Measurements from ENCODE around the gene CKLF. TPM values are rescaled to one million over a fixed set of nuclear protein-coding genes. Genes with fewer than 3 reads are reported as not detected.
"Not testable (repeated sequence)": the region's sequence is repeated elsewhere in the genome, so short reads cannot be mapped to it uniquely, and the experiment has no call there.

The CKLF gene
- total RNA-seq, 1 experiment from 2014 or later = 163 TPM

DNA sequence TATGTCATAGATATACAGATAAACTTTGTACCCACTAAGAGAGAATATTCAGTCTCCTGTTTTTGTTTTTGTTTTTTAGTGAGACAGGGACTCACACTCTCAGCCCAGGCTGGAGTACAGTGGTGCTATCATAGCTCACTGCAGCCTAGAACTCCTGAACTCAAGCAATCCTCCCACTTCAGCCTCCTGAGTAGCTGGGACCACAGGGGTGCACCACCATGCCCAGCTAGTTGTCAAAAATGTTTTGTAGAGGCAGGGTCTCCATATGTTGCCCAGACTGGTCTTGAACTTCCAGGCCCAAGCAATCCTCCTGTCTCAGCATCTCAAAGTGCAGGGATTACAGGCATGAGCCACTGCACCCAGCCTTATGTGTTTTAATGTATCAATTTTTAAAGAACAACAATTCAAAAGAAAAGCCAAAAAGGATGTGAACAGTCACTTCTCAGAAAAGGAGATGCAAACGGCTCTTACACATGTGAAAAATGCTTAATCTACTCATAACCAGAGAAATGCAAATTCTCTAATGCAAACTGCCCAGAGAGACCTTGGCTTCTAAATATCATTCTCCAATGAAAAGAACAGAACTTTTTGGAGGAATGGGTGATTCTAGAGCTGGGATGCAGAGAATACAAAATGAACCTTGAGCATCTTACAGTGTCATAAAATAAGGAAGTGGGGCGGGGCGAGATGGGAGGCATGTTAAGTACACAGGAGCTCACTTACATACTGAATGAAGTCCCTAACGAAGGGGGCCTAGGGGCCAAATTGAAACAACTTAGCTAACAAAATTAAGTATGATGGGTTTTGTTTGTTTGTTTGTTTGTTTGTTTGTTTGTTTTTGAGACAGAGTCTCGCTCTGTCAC is 44.8 kb downstream of the CKLF start:
- no peak for DNase-seq (ENCODE audit: low spot score)

DNA sequence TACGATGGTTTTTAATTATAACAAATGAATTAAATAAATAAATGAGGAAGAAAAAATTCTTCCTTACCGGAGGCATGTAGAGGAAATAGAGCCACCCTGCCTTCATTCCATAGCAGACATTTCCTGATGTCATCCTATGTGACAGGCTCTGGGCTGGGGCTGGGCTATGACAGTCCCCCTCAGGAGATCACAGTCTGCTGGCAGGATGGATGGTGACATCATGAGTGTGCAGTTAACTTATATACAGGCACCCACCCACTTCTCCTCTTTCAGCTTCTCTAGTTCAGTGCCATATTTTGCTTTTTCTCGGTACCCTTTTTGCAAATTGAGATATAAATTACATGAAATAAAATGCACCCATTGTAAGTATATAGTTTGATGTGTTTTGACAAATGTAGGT is 45.7 kb downstream of the CKLF start:
- no peak for DNase-seq (ENCODE audit: low spot score)

DNA sequence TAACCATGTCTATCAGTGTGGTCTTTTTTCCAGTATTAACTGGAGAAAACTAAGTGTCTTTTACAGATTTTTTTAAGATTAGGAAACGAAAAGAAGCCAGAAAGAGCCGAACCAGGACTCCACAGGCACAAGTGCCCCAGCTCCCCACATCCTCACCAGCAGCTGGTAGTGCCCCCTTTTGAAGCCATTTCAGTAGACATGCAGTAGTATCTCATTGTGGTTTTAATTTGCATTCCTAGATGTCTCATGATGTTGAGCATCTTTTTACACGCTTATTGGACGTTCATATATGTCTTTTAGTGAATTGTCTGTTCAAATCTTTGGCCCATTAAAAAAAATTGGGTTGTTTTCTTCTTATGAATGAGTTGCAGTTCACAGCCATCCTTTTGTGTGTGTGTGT is 47.4 kb downstream of the CKLF start:
- DNase-seq (ENCODE audit: low spot score) = no peak

DNA sequence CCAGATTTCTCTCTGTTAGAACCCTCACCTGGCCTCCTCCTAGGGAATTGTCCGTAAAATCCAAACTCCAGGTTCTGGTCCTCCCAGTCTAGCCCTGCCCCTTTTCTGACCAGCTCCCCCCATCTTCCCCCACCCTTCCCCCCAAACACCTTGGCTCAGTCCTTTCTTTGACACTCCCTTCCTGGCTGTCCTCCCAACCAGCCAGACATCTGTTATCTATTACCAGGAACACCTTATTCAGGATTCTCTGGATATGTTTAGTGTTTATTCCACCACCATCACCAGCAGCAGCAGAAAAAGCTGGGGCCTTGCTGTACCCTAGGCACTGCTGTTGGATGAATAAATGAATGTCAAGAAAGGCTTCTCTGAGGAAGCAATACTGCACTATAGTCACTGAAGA is 48.1 kb downstream of the CKLF start:
- no peak for DNase-seq (ENCODE audit: low spot score)

DNA sequence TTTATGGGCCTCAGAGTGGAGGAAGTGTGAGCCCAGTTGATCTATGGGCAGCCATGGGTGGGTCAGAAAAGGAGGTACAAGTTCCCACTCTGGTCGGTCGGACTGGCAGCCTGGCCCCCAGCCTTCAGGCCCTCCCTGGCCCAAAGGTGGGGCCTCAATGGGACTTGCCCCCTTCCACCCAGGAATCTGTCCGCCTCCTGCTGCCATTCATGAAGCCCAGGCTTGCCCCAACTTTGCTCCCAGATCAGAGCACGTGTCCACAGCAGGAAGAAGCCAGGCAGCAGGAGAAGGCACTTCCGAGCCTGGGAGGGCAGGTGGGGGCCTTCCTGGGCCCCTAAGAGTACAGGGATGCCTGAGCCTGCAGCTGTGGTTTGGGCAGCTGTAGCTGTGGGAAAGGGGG is 49.1 kb downstream of the CKLF start:
- DNase-seq (ENCODE audit: low spot score) = no peak

DNA sequence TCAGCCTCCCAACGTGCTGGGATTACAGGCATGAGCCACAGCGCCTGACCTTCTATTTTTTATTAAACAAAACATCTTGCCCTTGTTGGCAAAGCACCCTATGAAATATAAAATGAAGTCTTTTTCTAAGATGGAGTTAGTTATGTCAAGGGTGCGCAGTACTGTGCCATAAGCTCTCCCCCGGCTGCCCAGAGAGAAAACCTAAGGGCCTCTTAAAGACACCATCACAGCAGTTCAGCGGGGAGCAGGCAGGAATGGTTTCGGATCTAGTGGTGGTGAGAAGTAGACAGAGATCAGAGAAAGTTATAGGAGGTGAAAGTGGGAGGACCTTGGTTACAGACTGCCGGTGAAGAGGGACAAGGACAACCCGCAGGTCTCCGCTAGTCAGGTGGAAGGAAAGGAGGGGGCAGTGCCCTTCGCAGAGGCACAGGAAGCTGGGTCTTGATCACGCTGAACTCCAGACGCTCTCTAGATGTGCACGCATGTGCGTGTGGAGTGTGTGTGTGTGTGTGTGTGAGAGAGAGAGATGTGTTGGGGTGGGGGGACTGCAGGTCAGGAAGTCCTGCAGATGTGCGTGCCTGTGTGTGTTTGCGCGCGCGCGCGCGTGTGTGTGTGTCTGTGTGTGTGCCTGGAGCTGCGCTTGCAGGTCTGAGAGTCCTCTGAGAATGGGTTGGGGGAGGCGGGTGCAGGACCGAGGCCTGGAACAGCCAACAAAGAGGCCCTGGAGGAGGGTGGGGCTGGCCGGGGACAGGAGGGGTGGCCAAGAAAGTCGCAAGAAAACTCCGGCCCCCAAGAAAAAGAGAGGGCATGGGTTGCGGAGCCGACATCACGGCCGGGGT is 51.4 kb downstream of the CKLF start:
- peak; percentile 70 for DNase-seq (ENCODE audit: low spot score)

DNA sequence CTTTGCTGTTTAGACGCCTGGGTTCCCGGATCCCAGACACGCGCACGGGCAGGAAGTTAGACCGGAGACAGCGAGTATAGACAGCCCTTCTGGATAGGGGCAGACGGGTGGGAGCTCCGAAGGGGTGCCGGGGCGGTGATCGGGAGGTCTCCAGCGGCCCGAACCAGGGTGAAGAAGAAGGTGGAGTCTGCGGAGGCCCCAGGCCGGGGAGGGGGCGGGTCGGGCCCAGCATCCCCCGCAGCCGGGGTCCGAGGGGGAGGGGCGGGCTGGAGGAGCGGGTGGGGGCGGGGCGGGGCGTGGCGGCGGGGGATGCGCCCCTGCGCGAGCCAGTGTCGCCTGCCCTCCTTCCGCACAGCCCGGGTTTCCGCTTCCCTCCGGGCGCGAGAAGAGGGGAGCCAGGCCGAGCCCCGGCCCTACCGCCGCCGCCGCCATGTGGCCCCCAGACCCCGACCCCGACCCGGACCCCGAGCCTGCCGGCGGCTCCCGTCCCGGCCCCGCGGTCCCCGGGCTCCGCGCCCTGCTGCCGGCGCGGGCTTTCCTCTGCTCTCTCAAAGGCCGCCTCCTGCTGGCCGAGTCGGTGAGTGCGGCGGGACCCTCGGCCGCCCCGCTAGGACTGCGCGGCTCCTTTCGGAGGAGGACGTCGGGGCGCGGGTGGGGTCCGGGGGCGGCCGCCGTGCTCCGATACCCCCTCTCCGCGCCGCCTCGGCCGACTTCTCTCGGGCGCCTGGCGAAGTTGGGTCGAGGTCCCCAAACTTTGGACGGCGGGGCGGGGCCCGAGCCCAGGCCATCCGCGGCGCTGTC is 52.2 kb downstream of the CKLF start, which contains the start of gene CMTM3:
Gene CMTM3 (plus strand): TSS at position 329 of the 801 bp plus-strand sequence. CDS start 102 bp downstream, at position 431.
- DNase-seq (ENCODE audit: low spot score) = peak; percentile 35

DNA sequence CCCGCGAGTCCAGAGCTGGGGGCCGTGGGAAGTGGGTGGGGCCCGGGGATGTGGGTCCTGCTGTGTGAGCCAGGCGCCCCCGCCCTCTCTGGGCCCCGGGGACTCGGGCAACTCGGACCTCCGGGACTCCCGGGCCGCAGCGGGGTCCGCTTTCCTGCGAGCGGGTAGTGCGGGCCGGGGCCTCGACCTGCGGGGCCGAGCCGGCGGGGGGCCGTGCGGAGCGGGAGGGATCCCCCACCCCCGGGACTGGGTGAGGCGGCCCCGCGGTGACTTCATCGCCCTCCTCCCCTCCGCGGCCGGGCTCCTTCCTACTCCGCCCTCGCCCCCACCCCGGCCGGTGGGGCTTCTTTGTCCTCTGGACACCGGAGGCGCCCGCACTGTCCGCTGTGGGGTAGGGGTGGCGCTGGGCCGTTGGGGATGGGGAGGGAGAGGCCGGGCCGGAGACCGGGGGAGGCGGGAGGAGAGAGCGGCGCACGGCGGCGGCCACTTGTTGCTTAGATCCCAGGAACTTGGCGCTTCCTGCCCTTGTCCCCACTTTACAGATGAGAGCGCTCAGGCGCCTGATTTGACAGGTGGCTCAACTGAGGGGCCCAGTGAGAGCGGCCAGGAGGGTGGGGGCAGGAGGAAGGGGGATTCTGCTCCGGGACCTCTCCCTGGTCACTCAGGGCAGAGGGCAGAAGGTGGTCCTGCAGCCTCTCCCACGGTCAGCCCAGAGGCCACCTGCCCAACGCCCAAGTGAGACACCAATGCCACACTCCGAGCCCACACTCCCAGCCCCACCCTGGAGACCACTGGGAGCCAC is 53.0 kb downstream of the CKLF start:
- no peak for DNase-seq (ENCODE audit: low spot score)

DNA sequence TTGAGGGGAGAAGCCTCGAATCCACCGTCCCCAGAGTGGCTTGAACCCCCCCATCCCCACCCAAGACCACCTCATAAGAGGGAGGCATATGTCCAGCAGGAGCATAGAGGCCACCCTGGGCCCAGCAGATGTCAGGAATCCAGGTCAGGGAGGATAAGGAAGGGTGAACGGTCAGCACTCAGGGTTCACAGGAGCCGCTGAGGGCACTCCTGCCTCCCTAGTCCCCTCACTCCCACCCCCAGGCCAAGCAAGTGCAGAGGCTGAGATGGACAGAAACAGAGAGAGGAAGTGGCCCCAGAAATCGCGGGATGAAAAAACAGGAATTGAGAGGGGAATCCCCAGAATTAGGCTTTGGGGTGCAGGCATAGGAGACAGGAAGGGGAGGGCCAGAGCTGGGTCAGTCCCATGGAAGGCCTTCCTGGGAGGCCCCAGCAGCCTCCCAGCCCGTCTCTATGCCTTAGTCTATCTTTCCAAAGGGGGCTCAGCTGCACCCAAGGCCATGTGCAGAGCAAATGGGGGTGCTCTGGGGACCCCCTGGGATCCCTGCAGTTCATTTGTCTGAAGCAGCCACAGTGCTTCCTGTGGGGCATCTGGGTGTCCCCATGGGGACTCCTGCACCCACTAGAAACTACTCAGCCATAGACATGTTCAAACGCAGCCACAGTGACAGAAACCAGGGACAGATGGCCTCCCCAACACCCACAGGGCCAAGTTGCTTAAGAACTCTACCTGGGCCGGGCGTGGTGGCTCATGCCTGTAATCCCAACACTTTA is 53.8 kb downstream of the CKLF start:
- no peak for DNase-seq (ENCODE audit: low spot score)

DNA sequence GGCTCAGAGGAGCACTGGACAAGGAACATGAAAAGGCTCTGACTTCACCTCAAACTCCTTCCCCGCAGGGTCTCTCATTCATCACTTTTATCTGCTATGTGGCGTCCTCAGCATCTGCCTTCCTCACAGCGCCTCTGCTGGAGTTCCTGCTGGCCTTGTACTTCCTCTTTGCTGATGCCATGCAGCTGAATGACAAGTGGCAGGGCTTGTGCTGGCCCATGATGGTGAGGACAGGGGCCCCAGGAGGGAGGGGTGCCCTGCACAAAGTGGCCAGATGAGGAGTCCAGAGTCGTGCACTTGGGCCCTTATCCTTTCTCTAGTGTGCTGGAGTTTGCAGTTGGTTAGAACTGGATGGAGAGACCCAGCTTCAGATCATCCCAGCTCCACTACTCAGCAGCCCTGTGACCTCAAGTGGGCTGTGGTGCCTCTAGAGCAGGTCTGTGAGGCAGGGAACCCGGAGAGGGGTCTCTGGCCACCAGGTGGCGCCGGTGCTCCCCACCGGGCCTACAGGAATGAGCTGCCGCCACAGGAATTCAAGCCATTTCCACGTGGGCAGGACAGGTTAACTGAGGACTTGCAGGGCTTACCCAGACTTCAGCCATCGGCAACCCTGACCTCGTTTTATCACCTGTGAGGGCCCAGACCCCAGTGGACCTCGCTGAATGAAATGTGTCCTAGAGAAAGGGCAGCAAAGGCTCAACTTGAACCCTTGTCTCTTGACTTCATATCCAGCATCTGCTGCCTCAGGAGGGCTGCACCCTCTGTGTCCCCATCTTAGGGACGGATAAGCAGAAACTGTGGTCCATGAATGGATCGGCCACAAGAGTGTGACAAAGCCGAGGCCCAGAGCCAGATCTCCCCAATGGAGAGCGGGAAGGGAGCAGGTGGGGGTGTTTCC is 56.1 kb downstream of the CKLF start:
- peak; percentile 85 for DNase-seq (ENCODE audit: low spot score)

DNA sequence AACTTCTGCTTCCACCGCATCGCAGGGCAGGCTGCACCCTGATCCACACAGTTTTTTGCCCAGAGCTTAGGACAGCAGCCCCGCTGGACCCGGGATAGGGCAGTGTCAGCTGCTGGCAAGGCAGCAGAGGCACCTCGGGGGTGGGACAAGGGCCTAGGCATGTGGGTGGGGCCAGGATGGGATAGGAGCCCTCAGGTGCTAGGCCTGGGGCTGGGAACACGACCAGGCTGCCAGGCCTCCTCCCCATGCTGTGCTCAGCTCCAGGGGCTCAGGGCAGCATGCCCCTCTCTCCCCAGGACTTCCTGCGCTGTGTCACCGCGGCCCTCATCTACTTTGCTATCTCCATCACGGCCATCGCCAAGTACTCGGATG is 56.7 kb downstream of the CKLF start:
- no peak for DNase-seq (ENCODE audit: low spot score)

DNA sequence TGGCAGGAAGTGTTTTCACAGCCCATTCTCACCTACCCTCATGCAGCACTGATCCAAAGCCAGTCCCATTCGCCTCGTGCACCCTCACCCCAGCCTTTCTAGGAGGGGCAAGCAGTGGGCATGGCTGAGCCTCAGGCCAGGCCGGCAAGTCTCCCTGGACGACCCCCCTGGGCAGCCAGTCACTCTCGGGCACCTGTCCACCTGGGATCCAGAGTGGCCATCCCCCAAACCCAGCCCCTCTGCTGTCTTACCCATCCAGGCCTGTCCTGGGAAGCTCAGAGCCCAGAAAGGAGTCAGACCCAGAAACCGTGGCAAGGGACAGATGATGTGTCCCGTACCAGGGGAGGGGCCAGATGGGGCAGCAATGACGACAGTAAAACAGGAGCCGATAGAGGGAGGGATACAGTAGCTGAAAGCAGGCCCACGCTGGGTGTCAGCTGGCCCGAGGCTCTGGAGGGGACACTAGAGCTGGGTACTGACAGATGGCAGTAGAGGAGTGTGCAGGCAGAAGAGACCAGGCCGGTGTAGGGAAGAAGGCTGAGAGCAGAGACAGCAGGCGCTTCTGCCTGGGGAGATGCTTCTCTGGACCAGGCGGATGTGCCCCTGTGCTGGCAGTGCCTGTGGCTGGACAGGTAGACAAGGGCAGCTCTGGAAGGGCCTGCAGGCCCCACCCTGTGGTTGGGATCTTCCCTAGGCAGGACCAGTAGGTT is 57.9 kb downstream of the CKLF start:
- DNase-seq (ENCODE audit: low spot score) = no peak

DNA sequence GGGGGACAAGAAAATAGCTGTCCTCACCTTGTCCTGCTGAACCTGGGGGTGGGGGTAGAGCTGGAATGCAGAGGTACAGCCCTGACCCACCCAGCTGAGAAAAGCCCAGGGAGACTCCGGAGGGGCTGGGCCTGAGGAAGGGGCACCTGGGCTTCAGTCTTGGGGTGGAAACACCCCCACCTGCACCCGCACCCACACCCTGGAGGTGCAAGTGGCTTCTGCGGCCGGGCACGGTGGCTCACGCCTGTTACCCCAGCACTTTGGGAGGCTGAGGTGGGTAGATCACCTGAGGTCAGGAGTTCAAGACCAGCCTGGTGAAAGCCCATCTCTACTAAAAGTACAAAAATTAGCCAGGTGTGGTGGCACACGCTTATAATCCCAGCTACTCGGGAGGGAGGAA is 59.5 kb downstream of the CKLF start:
- not testable (repeated sequence) for DNase-seq (ENCODE audit: low spot score)

DNA sequence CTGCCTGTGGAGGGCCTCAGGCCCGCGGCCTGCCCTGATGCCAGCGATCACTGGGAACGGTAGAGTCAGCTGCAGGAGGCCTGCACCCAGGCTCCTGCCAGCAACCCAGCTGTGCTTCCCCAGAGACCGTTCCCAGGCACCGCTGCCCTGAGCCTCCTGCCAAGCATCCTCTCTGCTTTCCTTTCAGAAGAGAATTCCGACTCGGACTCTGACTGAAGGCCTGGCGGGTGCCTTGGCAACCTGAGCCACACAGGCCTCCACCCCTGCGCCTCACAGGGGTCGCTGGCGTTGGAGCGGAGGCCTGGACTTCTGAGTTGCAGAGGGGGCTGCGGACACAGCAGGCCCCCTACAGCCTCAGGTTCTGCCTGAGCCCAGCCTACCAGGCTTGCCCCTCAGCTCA is 60.0 kb downstream of the CKLF start:
- DNase-seq (ENCODE audit: low spot score) = no peak

DNA sequence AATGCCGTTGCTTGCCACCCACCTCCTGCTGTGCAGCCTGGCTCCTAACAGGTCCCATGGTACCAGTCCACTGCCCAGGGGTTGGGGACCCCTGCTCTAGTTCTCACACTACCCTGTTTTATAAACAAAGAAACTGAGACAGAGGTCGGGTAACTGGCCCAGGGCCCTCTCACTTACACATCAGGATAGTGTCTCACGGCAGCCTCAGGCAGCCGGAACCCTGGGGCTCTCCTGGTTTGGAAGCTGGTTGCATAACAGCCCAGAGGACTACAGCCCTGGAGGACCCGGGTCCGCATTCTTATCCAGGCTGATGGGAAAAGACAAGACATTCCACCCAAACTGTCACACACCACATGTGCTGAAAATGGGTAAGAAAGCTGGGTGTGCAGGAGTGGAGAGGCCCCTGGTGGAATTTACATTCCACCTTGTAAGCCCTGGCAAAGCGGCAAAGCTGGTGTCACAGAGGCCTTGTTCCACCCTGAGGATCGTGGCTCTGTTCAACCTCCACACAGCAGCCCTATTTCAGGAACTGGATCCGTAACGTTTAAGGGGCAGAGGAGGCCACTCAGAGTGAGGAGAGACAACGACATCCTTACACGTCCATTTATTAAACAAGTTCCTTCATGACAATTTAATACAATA is 61.9 kb downstream of the CKLF start:
- no peak for DNase-seq (ENCODE audit: low spot score)
